Inflammatory macrophage treated with lipopolysaccharide for 4 hours (primary cell): ENCODE results near the gene MFSD2B.
"Not testable (repeated sequence)": the region's sequence is repeated elsewhere in the genome, so short reads cannot be mapped to it uniquely, and the experiment has no call there.

Experiments
- DNase-seq: peaks from one replicate; pipeline ENCODE4 v3.0.0-alpha.2; 2020

The MFSD2B gene

GRCh38 chr2:24019729-24020128 is 9.8 kb downstream of the MFSD2B start:
- no peak for DNase-seq

DNA sequence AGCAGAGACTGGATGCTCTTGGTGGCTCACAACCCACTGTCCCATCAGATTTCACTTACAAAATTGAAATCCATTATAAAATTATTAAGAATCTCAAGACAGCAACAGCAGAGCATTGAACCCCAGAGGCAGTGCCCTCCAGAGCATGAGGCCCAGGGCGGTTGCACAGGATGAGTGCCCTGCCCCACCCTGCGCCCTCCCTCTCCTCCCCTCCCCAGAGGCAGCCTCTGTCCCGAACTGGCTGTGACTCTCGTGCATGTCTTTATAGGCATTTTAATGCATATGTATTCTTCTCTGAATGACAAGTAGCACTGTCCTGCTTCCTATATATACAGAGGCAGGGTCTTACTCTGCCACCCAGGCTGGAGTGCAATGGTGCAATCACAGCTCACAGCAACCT is 10.4 kb downstream of the MFSD2B start:
- no peak for DNase-seq

DNA sequence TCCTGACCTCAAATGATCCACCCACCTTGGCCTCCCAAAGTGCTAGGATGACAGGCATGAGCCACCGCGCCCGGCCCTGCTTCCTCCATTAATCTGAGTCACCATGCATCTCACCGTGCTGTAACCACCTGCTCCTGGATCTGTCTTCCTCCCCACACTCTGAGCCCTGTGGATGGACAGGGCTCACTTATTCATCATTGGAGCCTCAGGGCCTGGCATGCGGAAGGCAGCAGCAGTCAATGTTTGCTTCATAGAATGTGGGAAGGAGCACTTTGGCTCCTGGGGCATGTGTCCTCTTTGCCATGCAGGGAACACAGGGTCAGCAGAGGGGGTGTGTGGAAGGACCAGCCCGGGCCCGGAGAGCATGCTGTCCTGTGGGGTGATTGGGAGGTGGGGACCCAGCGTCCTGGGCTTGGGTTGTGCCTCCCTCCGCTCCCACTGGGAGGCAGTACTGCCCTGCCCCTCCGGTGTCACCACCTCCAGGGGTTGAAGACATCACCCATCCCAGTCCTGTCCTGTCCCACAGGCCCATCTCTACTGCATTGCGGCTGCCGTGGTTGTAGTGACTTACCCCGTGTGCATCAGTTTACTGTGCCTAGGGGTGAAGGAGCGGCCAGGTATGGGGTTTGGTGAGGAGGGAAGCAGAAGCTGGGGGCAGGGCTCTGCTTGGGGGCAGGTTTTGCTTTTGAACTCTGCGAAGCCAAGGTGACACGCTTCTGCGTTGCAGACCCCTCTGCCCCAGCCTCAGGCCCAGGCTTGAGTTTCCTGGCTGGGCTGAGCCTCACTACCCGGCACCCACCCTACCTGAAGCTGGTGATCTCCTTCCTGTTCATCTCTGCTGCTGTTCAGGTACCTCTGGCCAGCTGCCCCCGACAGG is 11.5 kb downstream of the MFSD2B start:
- DNase-seq: no peak

DNA sequence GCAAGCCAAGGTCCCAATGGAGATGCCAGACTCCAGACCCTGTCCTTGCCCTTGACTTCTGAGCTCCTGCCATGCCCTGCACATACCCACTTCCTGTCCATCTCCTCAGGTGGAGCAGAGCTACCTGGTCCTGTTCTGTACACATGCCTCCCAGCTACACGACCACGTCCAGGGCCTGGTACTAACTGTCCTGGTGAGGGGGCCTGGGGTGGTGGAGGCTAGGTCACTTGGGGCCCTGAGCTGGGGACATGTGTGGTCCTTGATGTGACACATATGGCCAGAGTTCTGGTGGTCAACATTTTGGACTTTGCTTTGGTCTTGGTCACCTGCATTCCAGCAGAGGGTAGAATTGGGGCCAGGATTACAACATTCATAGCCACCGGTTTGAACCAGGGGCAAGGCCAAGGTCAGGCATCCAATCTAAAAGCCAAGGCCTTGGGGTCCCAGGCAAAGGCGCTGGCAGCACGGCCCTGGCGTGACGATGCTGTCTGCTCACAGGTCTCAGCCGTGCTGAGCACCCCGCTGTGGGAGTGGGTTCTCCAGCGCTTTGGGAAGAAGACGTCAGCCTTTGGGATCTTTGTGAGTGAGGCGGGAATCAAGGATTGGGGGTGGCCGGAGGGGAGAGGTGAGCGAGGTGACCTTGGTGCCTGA is 12.6 kb downstream of the MFSD2B start:
- no peak for DNase-seq

- no peak for DNase-seq
Measured at GRCh38 chr2:24022975-24023575, 13.2 kb downstream of the MFSD2B start.

GRCh38 chr2:24024018-24024417 is 14.1 kb downstream of the MFSD2B start:
- no peak for DNase-seq

DNA sequence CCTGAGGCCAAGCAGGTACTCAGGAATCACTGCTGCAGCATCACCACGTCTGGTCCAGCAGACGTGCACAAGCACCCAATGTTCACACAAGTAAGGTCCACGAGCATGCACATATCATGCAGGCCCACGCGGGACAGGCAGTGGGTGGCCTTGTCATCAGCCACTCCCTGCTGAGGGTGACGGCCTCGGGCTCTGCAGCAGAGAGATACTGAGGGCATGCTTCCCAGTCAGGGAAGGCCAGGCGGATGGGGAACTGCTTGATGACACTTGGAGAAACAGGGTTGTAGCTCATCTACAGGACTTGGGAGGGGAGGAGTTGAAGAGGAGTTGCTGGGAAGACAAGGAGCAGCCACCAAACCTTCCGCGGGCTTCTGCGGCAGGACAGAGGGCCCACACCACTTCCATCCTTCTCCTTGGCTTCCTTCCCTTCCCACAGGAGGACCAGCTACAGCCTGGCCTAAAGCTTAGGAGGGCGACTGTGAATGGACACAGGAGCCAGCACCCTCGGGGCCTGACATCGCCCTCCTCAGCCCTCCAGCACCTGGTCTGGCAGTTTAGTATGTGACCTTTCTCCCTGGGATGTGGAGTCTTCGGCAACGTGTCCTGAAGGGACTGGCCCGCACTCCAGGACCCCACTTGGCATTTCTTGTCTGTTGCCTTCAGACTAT is 15.2 kb downstream of the MFSD2B start:
- no peak for DNase-seq

DNA sequence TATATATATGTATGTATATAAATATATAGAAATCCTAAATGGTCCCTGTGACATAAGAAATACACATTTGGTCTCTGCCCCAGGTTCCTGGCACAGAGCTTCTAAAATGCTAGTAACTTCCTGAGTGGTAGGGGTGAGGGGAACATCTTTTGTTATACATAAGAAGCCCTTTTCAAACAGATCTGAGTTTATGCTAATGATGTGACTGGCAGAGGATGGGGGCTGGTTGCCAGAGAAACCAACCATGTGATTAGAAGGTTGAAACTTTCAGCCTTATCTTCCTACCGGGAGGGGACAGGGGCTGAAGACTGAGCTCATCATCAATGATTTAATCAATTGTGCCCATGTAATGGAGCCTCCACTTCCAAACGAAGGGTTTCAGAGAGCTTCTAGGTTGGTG is 16.3 kb downstream of the MFSD2B start:
- no peak for DNase-seq

- no peak for DNase-seq
Measured at GRCh38 chr2:24038786-24039499, 29.1 kb downstream of the MFSD2B start.

GRCh38 chr2:24040511-24040910 is 30.6 kb downstream of the MFSD2B start:
- no peak for DNase-seq

DNA sequence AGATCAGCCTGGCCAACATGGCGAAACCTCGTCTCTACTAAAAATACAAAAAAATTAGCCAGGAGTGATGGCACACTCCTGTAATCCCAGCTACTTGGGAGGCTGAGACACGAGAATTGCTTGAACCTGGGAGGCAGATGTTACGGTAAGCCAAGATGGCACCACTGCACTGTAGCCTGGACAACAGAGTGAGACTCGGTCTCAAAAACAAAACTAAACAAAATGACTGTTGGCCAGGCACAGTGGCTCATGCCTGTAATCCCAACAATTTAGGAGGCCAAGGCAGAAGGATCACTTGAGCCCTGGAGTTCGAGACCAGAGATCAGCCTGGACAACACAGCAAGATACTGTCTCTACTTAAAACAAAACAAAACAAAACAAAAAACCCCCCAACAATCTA is 33.2 kb downstream of the MFSD2B start:
- not testable (repeated sequence) for DNase-seq

DNA sequence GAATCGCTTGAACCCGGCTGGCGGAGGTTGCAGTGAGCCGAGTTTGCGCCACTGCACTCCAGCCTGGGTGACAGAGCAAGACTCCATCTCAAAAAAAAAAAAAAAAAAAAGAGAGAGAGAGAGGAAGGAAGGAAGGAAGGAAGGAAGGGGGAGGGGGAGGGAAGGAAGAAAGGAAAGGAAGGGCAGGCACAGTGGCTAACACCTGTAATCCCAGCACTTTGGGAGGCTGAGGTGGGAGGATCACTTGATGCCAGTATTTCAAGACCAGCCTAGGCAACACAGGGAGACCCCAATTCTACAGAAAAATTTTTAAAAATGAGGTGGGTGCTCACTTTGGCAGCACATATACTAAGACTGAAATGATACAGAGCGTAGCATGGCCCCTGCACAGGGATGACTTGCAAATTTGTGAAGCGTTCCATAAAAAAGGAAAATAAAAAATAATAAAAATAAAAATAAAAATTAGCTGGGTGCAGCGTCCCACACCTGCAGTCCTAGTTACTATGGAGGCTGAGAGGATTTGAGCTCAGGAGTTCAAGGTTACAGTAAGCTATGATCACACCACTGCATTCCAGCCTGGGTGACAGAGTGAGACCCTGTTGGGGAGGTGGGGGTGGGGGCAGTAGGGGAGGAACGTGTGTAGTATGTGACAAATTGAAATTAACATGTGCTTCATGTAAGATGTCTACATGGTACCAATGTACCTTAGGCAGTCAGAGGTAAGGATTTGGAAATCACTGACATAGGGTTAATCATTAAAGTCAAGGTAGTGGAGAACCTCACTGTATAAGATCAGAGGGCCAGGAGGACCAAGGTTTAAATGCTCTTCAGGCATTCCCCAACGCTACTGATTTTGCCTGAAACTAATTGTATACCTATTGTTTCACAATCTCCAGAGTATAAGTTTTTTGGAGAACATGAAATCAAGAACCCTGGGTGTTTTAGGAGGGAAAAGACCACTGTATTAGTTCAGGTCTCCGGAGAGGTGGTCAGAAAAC is 35.9 kb downstream of the MFSD2B start:
- no peak for DNase-seq

- no peak for DNase-seq
Measured at GRCh38 chr2:24046599-24046929, 36.7 kb downstream of the MFSD2B start.

- peak; percentile 99 for DNase-seq
Measured at GRCh38 chr2:24046930-24047702, 37.2 kb downstream of the MFSD2B start, which contains the start of gene WDCP. Gene WDCP, minus strand, starts transcription at chr2:24047391. Its CDS starts 7,897 bp downstream, at chr2:24039494.

- no peak for DNase-seq
Measured at GRCh38 chr2:24047703-24048033, 37.8 kb downstream of the MFSD2B start.

GRCh38 chr2:24048769-24049484 is 39.0 kb downstream of the MFSD2B start:
- DNase-seq: no peak

DNA sequence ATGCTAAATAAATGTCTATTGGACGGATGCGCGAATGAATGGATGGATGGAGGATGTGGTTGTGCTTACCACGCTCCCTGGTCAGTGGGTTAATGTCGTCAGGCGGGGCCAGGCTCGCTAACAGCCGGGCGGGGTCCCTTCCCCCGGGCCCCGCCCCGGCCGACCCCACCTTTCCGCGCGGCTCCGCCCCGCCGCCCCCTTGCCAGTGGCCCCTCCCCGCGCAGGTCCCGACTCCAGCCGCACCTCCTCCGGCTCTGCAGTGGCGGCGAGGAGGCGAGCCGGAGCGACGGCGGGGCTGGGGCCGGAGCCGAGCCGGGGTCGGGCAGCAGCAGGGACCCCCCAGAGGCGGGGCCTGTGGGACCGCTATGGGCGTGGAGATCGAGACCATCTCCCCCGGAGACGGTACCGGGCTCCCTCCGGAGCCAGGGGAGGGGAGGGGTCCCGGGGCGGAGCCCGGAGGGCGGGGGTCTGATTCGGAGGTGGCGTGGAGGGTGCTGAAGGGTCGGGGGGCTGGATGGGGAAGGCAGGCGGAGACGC is 39.7 kb downstream of the MFSD2B start, which contains the start of gene FKBP1B:
Gene FKBP1B, plus strand, starts transcription at position 257 of the 537 bp plus-strand sequence. Its CDS starts 109 bp downstream, at position 366.
- peak; percentile 32 for DNase-seq

- peak; percentile 32 for DNase-seq
Measured at GRCh38 chr2:24050041-24050979, 40.4 kb downstream of the MFSD2B start.
